ENCODE results near the gene GPR32. TPM values are rescaled to one million over a fixed set of nuclear protein-coding genes. Genes with fewer than 3 reads are reported as not detected.

GPR32 gene
- total RNA-seq, 1 donor from 2014 or later = not detected

GRCh38 chr19:50794074-50794875, 24.0 kb downstream of the GPR32 start:
- TF ChIP-seq CTCF (IDR thresholded peaks at IDR 0.05) = no peak
- peaks cover 6% of the 10 kb centered on the region for H3K36me3 Mint-ChIP-seq (ENCODE audit: unreplicated experiment)
- no peak overlapping the region for H3K4me3 Mint-ChIP-seq (ENCODE audit: unreplicated experiment)
- H3K4me1 Mint-ChIP-seq (ENCODE audit: unreplicated experiment) = no peaks in the 10 kb centered on the region
- H3K27me3 Mint-ChIP-seq (ENCODE audit: unreplicated experiment) = no peaks in the 10 kb centered on the region
- no peak overlapping the region for H3K27ac Mint-ChIP-seq (ENCODE audit: unreplicated experiment)
- H3K9me3 Mint-ChIP-seq (ENCODE audit: unreplicated experiment) = no peaks in the 10 kb centered on the region
- no peak for DNase-seq (ENCODE audit: extremely low spot score, unreplicated experiment)

GRCh38 chr19:50794876-50795663, 24.8 kb downstream of the GPR32 start:
- no peak for TF ChIP-seq CTCF (IDR thresholded peaks at IDR 0.05)
- Mint-ChIP-seq H3K9me3 (ENCODE audit: unreplicated experiment) (no peaks in the 10 kb centered on the region), H3K36me3 (ENCODE audit: unreplicated experiment) (peaks cover 6% of the 10 kb centered on the region), H3K27me3 (ENCODE audit: unreplicated experiment) (no peaks in the 10 kb centered on the region), H3K4me3 (ENCODE audit: unreplicated experiment) (no peak overlapping the region), H3K4me1 (ENCODE audit: unreplicated experiment) (no peaks in the 10 kb centered on the region), H3K27ac (ENCODE audit: unreplicated experiment) (no peak overlapping the region)
- no peak for DNase-seq (ENCODE audit: extremely low spot score, unreplicated experiment)

DNA sequence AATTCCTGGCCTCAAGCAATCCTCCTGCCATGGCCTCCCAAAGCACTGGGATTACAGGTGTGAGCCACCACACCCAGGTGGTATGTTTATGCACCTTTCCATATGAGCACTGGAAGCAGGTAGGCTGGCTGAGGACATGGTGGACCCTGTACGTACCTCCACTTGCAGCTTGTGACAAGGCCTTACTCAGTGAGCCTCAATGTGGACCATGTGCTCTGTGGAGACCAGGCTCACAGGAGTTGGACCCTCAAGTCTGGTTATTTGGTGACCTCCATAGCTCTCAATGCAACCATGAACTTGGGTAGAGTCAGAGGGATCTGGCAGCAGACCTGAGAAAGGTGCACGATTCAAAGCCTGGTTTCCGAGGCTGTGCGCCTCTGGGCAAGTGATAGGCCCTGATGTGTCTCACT, 25.4 kb downstream of the GPR32 start:
- H3K36me3 Mint-ChIP-seq (ENCODE audit: unreplicated experiment) = peaks cover 7% of the 10 kb centered on the region
- no peaks in the 10 kb centered on the region for H3K9me3 Mint-ChIP-seq (ENCODE audit: unreplicated experiment)
- DNase-seq (ENCODE audit: extremely low spot score, unreplicated experiment) = no peak
- no peak overlapping the region for H3K27ac Mint-ChIP-seq (ENCODE audit: unreplicated experiment)
- no peak for TF ChIP-seq CTCF (IDR thresholded peaks at IDR 0.05)
- H3K4me1 Mint-ChIP-seq (ENCODE audit: unreplicated experiment) = no peaks in the 10 kb centered on the region
- H3K27me3 Mint-ChIP-seq (ENCODE audit: unreplicated experiment) = no peaks in the 10 kb centered on the region
- H3K4me3 Mint-ChIP-seq (ENCODE audit: unreplicated experiment) = no peak overlapping the region

DNA sequence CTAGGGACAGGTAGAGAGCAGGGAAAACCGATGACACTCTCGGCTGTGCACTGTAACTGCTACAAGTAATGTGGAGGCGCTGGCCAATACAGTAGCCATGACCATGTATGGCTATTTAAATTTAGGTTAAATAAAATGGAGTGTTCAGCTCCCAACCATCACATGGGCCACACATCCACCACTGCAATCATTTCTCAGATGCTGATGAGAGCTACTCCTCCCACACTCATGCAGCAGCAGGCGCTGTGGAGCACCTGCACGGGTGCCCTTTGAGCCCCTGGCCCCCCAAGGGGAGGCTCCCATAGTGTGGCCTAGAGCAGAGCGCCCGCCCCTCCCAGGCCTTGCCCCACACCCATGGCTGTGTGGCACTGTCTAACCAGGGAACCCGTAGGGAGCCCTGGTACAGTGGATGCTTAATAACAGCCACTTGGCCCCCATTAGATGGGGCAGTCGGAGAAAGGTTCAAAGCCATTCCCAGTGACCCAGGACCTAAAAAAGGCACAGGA, 25.9 kb downstream of the GPR32 start:
- no peak overlapping the region for H3K4me3 Mint-ChIP-seq (ENCODE audit: unreplicated experiment)
- DNase-seq (ENCODE audit: extremely low spot score, unreplicated experiment) = no peak
- peaks cover 12% of the 10 kb centered on the region for H3K36me3 Mint-ChIP-seq (ENCODE audit: unreplicated experiment)
- no peak for TF ChIP-seq CTCF (IDR thresholded peaks at IDR 0.05)
- H3K27me3 Mint-ChIP-seq (ENCODE audit: unreplicated experiment) = no peaks in the 10 kb centered on the region
- peaks cover 4% of the 10 kb centered on the region for H3K4me1 Mint-ChIP-seq (ENCODE audit: unreplicated experiment)
- H3K9me3 Mint-ChIP-seq (ENCODE audit: unreplicated experiment) = no peaks in the 10 kb centered on the region
- no peak overlapping the region for H3K27ac Mint-ChIP-seq (ENCODE audit: unreplicated experiment)

All from osteocyte (in vitro differentiated cells).